ENCODE measurements around the gene MPHOSPH9. TPM values are rescaled to one million over a fixed set of nuclear protein-coding genes. Genes with fewer than 3 reads are reported as not detected.

MPHOSPH9 gene
- polyA plus RNA-seq, 3 donors: 6.3 to 14.1 (median 9.2) TPM

DNA sequence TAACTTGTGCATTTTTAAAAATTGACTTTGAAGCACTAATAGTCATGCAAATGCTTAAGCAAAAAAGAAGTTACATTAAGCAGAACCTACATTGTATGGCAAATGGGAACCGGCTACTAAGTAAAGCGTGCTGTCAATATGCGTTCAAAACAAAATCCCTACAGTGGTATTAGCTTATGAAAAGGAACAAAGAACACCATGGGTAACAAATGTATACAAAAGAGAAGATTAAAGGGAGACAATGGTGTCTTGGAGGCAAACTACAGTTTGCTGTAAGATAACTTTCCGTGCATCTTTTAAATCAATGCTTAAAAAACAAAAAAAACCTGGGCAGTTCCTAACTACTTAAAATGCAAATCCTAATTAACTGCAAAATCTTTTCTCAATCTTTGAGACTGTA lies 28.3 kb upstream of the MPHOSPH9 start:
- H3K27ac Mint-ChIP-seq: no peak overlapping the region
- Histone ChIP-seq H4K20me1 (ENCODE audit: insufficient read depth, low read length) (no peaks in the 10 kb centered on the region), H3K9ac (ENCODE audit: insufficient read depth, low read length, poor library complexity, severe bottlenecking) (no peak overlapping the region), H3K36me3 (replicated peaks in 1 of 2; ENCODE audit: control insufficient read depth in 1 of 2, insufficient read depth in 2 of 2, low read length in 2 of 2) (peaks cover 42 to 84% of the 10 kb centered on the region in 2 donors), H3K4me3 (replicated peaks in 1 of 3; ENCODE audit: low read depth in 2 of 3, low read length in 3 of 3) (no peak overlapping the region), H3K9me3 (replicated peaks in 1 of 2; ENCODE audit: control insufficient read depth in 1 of 2, insufficient read depth in 1 of 2, low read length in 2 of 2) (no peaks in the 10 kb centered on the region), H3K27ac (ENCODE audit: low read depth in 1 of 2, low read length in 2 of 2) (no peak overlapping the region), H3K27me3 (ENCODE audit: control insufficient read depth in 2 of 2, insufficient read depth in 2 of 2, low read length in 2 of 2) (no peaks in the 10 kb centered on the region), H3K4me2 (replicated peaks; ENCODE audit: extremely low read depth, low read length, poor library complexity, severe bottlenecking) (no peak overlapping the region), H3K4me1 (ENCODE audit: control insufficient read depth in 1 of 2, insufficient read depth in 2 of 2, low read length in 2 of 2) (no peaks in the 10 kb centered on the region), H2AFZ (ENCODE audit: insufficient read depth, low read depth, low read length, poor library complexity, severe bottlenecking) (no peak overlapping the region), H3K79me2 (ENCODE audit: insufficient read depth, low read length) (no peaks in the 10 kb centered on the region)
- intact Hi-C loops (cut with micrococcal nuclease): no loop called here
- H3K27me3 Mint-ChIP-seq (ENCODE audit: low read depth in 3 of 3): peaks cover 0 to 1% (median 0%) of the 10 kb centered on the region in 3 donors
- DNase-seq: no peak
- WGBS (ENCODE audit: insufficient coverage): no CpG with 5 or more reads among the region's 4 CpGs
- H3K9me3 Mint-ChIP-seq: no peaks in the 10 kb centered on the region
- peaks cover 3% of the 10 kb centered on the region for H3K4me1 Mint-ChIP-seq
- TF ChIP-seq, protein P1, sequence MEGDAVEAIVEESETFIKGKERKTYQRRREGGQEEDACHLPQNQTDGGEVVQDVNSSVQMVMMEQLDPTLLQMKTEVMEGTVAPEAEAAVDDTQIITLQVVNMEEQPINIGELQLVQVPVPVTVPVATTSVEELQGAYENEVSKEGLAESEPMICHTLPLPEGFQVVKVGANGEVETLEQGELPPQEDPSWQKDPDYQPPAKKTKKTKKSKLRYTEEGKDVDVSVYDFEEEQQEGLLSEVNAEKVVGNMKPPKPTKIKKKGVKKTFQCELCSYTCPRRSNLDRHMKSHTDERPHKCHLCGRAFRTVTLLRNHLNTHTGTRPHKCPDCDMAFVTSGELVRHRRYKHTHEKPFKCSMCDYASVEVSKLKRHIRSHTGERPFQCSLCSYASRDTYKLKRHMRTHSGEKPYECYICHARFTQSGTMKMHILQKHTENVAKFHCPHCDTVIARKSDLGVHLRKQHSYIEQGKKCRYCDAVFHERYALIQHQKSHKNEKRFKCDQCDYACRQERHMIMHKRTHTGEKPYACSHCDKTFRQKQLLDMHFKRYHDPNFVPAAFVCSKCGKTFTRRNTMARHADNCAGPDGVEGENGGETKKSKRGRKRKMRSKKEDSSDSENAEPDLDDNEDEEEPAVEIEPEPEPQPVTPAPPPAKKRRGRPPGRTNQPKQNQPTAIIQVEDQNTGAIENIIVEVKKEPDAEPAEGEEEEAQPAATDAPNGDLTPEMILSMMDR (IDR thresholded peaks at IDR 0.05): no peak
- no peak overlapping the region for H3K4me3 Mint-ChIP-seq
- peaks cover 65 to 87% of the 10 kb centered on the region in 2 donors for H3K36me3 Mint-ChIP-seq

DNA sequence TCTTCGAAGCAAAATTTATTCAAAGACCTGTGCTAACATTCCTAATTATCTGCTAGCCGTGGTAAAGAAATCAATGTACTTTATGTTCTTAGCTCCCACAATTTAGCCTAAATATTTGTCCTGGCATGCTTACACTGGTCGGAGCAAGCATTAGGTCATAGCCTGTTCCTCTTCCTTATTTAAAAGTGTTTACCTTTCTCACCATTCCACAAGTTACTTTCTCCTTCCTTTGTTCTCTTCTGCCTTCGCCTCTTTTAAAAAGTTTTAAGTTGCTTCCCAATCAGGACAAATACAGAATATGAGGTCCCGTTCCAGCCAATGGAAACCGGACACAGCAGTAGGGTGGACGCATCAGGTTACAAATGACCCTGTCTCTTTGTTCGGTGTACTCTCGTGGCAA lies 27.1 kb upstream of the MPHOSPH9 start:
- H3K4me2 ChIP-seq (replicated peaks; ENCODE audit: extremely low read depth, low read length, poor library complexity, severe bottlenecking): no peak overlapping the region
- peaks cover 50 to 90% of the 10 kb centered on the region in 2 donors for H3K36me3 ChIP-seq (replicated peaks in 1 of 2; ENCODE audit: control insufficient read depth in 1 of 2, insufficient read depth in 2 of 2, low read length in 2 of 2)
- Mint-ChIP-seq H3K4me3 (no peak overlapping the region), H3K27me3 (ENCODE audit: low read depth in 3 of 3) (peaks cover 0 to 1% (median 0%) of the 10 kb centered on the region in 3 donors), H3K9me3 (no peaks in the 10 kb centered on the region), H3K4me1 (peaks cover 3% of the 10 kb centered on the region), H3K27ac (peak overlapping the region in 1 of 7 donors; percentile 3), H3K36me3 (peaks cover 67 to 90% of the 10 kb centered on the region in 2 donors)
- WGBS (ENCODE audit: insufficient coverage): 77% methylated on average over 6 of the region's 9 CpGs
- intact Hi-C loops (cut with micrococcal nuclease): no loop called here
- DNase-seq: no peak
- no peak overlapping the region for H3K27ac ChIP-seq (ENCODE audit: low read depth in 1 of 2, low read length in 2 of 2)
- no peaks in the 10 kb centered on the region for H3K79me2 ChIP-seq (ENCODE audit: insufficient read depth, low read length)
- no peak overlapping the region for H3K9ac ChIP-seq (ENCODE audit: insufficient read depth, low read length, poor library complexity, severe bottlenecking)
- H3K4me1 ChIP-seq (ENCODE audit: control insufficient read depth in 1 of 2, insufficient read depth in 2 of 2, low read length in 2 of 2): no peaks in the 10 kb centered on the region
- H2AFZ ChIP-seq (ENCODE audit: insufficient read depth, low read depth, low read length, poor library complexity, severe bottlenecking): no peak overlapping the region
- no peak overlapping the region for H3K4me3 ChIP-seq (replicated peaks in 1 of 3; ENCODE audit: low read depth in 2 of 3, low read length in 3 of 3)
- no peaks in the 10 kb centered on the region for H3K27me3 ChIP-seq (ENCODE audit: control insufficient read depth in 2 of 2, insufficient read depth in 2 of 2, low read length in 2 of 2)
- TF ChIP-seq, protein P1 (IDR thresholded peaks at IDR 0.05): no peak
- H3K9me3 ChIP-seq (replicated peaks in 1 of 2; ENCODE audit: control insufficient read depth in 1 of 2, insufficient read depth in 1 of 2, low read length in 2 of 2): no peaks in the 10 kb centered on the region
- H4K20me1 ChIP-seq (ENCODE audit: insufficient read depth, low read length): no peaks in the 10 kb centered on the region

All from CD14-positive monocyte (primary cell).